CD4-positive, alpha-beta T cell (primary cell): Measurements from ENCODE around the gene ZFAND6. TPM values are rescaled to one million over a fixed set of nuclear protein-coding genes. Genes with fewer than 3 reads are reported as not detected.

Experiments
- ATAC-seq: fragments of 200-7000 bp; cut with Tn5 transposase; one replicate; pipeline ENCODE4 v1.10.0; 2022; ENCODE audit warnings: mild to moderate bottlenecking; ENCODE audit not compliant: poor library complexity
- CTCF ChIA-PET: fragments of 350-600 bp; sonication (Branson Sonifier 250); formaldehyde crosslinking; loops from one replicate; lab custom pipeline; 2021; ENCODE audit warnings: antibody characterized with exemption, inconsistent platforms; lab: Charles Lee
- POLR2A ChIA-PET: fragments of 350-600 bp; sonication (Branson Sonifier 250); formaldehyde crosslinking; loops from one replicate; lab custom pipeline; 2021; ENCODE audit warnings: antibody characterized with exemption, inconsistent platforms; lab: Charles Lee
- DNase-seq, 14 experiments: peaks; one replicate each; pipeline ENCODE4 v3.0.0-alpha.2; 2013 to 2020; ENCODE audit warnings: mixed read lengths in 2 of 14
- H3K27ac ChIP-seq, 2 donors: one replicate each; pipeline versions ENCODE4 v1.5.1 to v1.7.0; 2013; ENCODE audit warnings: low read length in 2 of 2, low read depth in 1 of 2, mild to moderate bottlenecking in 1 of 2
- H3K27me3 ChIP-seq, 2 experiments: 1 replicate in 1 of 2; 2 replicates in 1 of 2; pipeline versions ENCODE4 v1.6.1 to v1.7.0; 2013; ENCODE audit warnings: low read length in 2 of 2, control low read depth in 1 of 2, mild to moderate bottlenecking in 1 of 2, moderate library complexity in 1 of 2; ENCODE audit not compliant: insufficient read depth in 2 of 2, control insufficient read depth in 1 of 2
- H3K36me3 ChIP-seq: one replicate; pipeline ENCODE4 v1.6.1; 2013; ENCODE audit warnings: low read length, control low read depth; ENCODE audit not compliant: insufficient read depth
- H3K4me1 ChIP-seq: one replicate; pipeline ENCODE4 v1.6.1; 2013; ENCODE audit warnings: low read length, control low read depth; ENCODE audit not compliant: insufficient read depth
- H3K4me3 ChIP-seq: one replicate; pipeline ENCODE4 v1.5.1; 2013; ENCODE audit warnings: mild to moderate bottlenecking, low read length, moderate library complexity
- H3K9me3 ChIP-seq, 2 experiments: 1 replicate in 1 of 2; 2 replicates in 1 of 2; pipeline versions ENCODE4 v1.6.1 to v1.7.0; 2013; ENCODE audit warnings: low read length in 2 of 2, mild to moderate bottlenecking in 2 of 2, control low read depth in 1 of 2, moderate library complexity in 1 of 2; ENCODE audit not compliant: control insufficient read depth in 1 of 2, insufficient read depth in 1 of 2
- H3K27ac Mint-ChIP-seq: one replicate; pipeline ENCODE4 v1.8.0; 2020; ENCODE audit warnings: mixed read lengths
- H3K27me3 Mint-ChIP-seq: one replicate; pipeline ENCODE4 v1.8.0; 2021; ENCODE audit warnings: mixed read lengths
- H3K36me3 Mint-ChIP-seq: one replicate; pipeline ENCODE4 v1.8.0; 2021; ENCODE audit warnings: low read depth, mixed read lengths
- H3K4me1 Mint-ChIP-seq: one replicate; pipeline ENCODE4 v1.8.0; 2021; ENCODE audit warnings: low read depth, mixed read lengths
- H3K4me3 Mint-ChIP-seq: one replicate; pipeline ENCODE4 v1.8.0; 2020; ENCODE audit warnings: mild to moderate bottlenecking, mixed read lengths
- H3K9me3 Mint-ChIP-seq: one replicate; pipeline ENCODE4 v1.8.0; 2020; ENCODE audit warnings: mixed read lengths
- CTCF ChIP-seq: fragments of 200-600 bp; IDR thresholded peaks from one replicate; pipeline ENCODE4 v1.8.0; 2022; ENCODE audit warnings: antibody characterized with exemption, mild to moderate bottlenecking
- intact Hi-C, 2 experiments: fragments of 100-400 bp; cut with DNase I in 1 of 2; cut with micrococcal nuclease in 1 of 2; formaldehyde crosslinking; loops; one replicate each; pipeline versions ENCODE4 v1.15.1 to v1.9.0; 2023 to 2025; cut with DNase I, micrococcal nuclease
- total RNA-seq, 174 experiments: library from RNA in 2 of 174; stranded (reverse) in 2 of 174; gene quantifications; one replicate each; pipeline ENCODE4 v1.2.3 and lab custom pipeline; 2021 to 2026

Gene ZFAND6
- total RNA-seq, 2 experiments from 2014 or later, result 65.5 to 69.2 TPM

- ATAC-seq (no peak), DNase-seq (no peak)
- no peaks in the 10 kb centered on the region for H3K9me3 Mint-ChIP-seq
- H3K27ac Mint-ChIP-seq, result no peak overlapping the region
- intact Hi-C loops, result no loop called here
- no peaks in the 10 kb centered on the region for H3K27me3 ChIP-seq
- H3K4me3 Mint-ChIP-seq, result no peak overlapping the region
- no peak overlapping the region for H3K4me3 ChIP-seq
- H3K27me3 Mint-ChIP-seq, result no peaks in the 10 kb centered on the region
- no peaks in the 10 kb centered on the region for H3K9me3 ChIP-seq
- ChIA-PET CTCF (no interaction called here), POLR2A (no interaction called here)
- no peak overlapping the region for H3K27ac ChIP-seq
- peaks cover 49% of the 10 kb centered on the region for H3K36me3 Mint-ChIP-seq
- H3K4me1 ChIP-seq, result no peaks in the 10 kb centered on the region
- TF ChIP-seq CTCF, result no peak
- peaks cover 22% of the 10 kb centered on the region for H3K36me3 ChIP-seq
- H3K4me1 Mint-ChIP-seq, result no peaks in the 10 kb centered on the region
Measured at GRCh38 chr15:80179935-80180334, 120.5 kb downstream of the ZFAND6 start.

GRCh38 chr15:80180468-80180867 lies 121.0 kb downstream of the ZFAND6 start:
- DNase-seq (no peak), ATAC-seq (no peak)
- no peaks in the 10 kb centered on the region for H3K27me3 ChIP-seq
- intact Hi-C loops, result no loop called here
- H3K4me3 ChIP-seq, result no peak overlapping the region
- H3K4me1 ChIP-seq, result no peaks in the 10 kb centered on the region
- Mint-ChIP-seq H3K27ac (no peak overlapping the region), H3K36me3 (peaks cover 55% of the 10 kb centered on the region), H3K9me3 (no peaks in the 10 kb centered on the region), H3K4me3 (no peak overlapping the region), H3K4me1 (no peaks in the 10 kb centered on the region), H3K27me3 (no peaks in the 10 kb centered on the region)
- CTCF ChIA-PET, result no interaction called here
- H3K27ac ChIP-seq, result no peak overlapping the region
- no peak for TF ChIP-seq CTCF
- H3K9me3 ChIP-seq, result no peaks in the 10 kb centered on the region
- POLR2A ChIA-PET, result no interaction called here
- peaks cover 24% of the 10 kb centered on the region for H3K36me3 ChIP-seq

GRCh38 chr15:80180986-80181385 lies 121.5 kb downstream of the ZFAND6 start:
- CTCF ChIA-PET, result no interaction called here
- intact Hi-C loops, result no loop called here

More at GRCh38 chr15:80180986-80181385, 121.5 kb downstream of the ZFAND6 start:
- Histone ChIP-seq H3K36me3 (peaks cover 26% of the 10 kb centered on the region), H3K27me3 (no peaks in the 10 kb centered on the region), H3K27ac (no peak overlapping the region), H3K4me1 (no peaks in the 10 kb centered on the region), H3K9me3 (peaks cover 0 to 4% of the 10 kb centered on the region in 2 experiments), H3K4me3 (no peak overlapping the region)
- no peak for DNase-seq
- no peaks in the 10 kb centered on the region for H3K27me3 Mint-ChIP-seq
- no peak for ATAC-seq
- no peaks in the 10 kb centered on the region for H3K9me3 Mint-ChIP-seq
- POLR2A ChIA-PET, result no interaction called here
- TF ChIP-seq CTCF, result no peak
- H3K4me3 Mint-ChIP-seq, result no peak overlapping the region
- no peaks in the 10 kb centered on the region for H3K4me1 Mint-ChIP-seq
- H3K27ac Mint-ChIP-seq, result no peak overlapping the region
- peaks cover 57% of the 10 kb centered on the region for H3K36me3 Mint-ChIP-seq
